ENCODE data around the gene FRRS1. TPM values are rescaled to one million over a fixed set of nuclear protein-coding genes. Genes with fewer than 3 reads are reported as not detected.

Gene FRRS1
- total RNA-seq, 6 experiments from 2014 or later, result 0.22 to 1.1 (median 0.41) TPM

- Mint-ChIP-seq H3K4me3 (no peak overlapping the region), H3K4me1 (ENCODE audit: low read depth) (peaks cover 5% of the 10 kb centered on the region), H3K36me3 (ENCODE audit: low read depth) (no peaks in the 10 kb centered on the region), H3K9me3 (no peaks in the 10 kb centered on the region), H3K27me3 (ENCODE audit: insufficient read depth) (peaks cover 3% of the 10 kb centered on the region; the same call in 1 of the 2 replicates), H3K27ac (no peak overlapping the region)
- DNase-seq, result no peak
- TF ChIP-seq CTCF (IDR thresholded peaks at IDR 0.05), result no peak
These were observed 43.2 kb downstream of the FRRS1 start for GRCh38 chr1:99723251-99723650.

GRCh38 chr1:99717005-99717404 is 49.4 kb downstream of the FRRS1 start:
- Mint-ChIP-seq H3K36me3 (ENCODE audit: low read depth) (no peaks in the 10 kb centered on the region), H3K27ac (no peak overlapping the region), H3K9me3 (no peaks in the 10 kb centered on the region), H3K4me3 (no peak overlapping the region), H3K4me1 (ENCODE audit: low read depth) (no peaks in the 10 kb centered on the region), H3K27me3 (ENCODE audit: insufficient read depth) (peaks cover 2% of the 10 kb centered on the region; the same call in 1 of the 2 replicates)
- TF ChIP-seq CTCF (IDR thresholded peaks at IDR 0.05), result no peak
- DNase-seq, result no peak

- TF ChIP-seq CTCF (IDR thresholded peaks at IDR 0.05), result no peak
- Mint-ChIP-seq H3K27me3 (ENCODE audit: insufficient read depth) (peaks cover 2% of the 10 kb centered on the region; the same call in 1 of the 2 replicates), H3K4me3 (no peak overlapping the region), H3K27ac (no peak overlapping the region), H3K4me1 (ENCODE audit: low read depth) (no peaks in the 10 kb centered on the region), H3K9me3 (no peaks in the 10 kb centered on the region), H3K36me3 (ENCODE audit: low read depth) (no peaks in the 10 kb centered on the region)
- DNase-seq, result no peak
These were observed 53.4 kb downstream of the FRRS1 start for GRCh38 chr1:99713006-99713405.

GRCh38 chr1:99710994-99711393 is 55.4 kb downstream of the FRRS1 start:
- no peaks in the 10 kb centered on the region for H3K4me1 Mint-ChIP-seq (ENCODE audit: low read depth)
- no peak for DNase-seq
- no peak overlapping the region for H3K4me3 Mint-ChIP-seq
- H3K9me3 Mint-ChIP-seq, result no peaks in the 10 kb centered on the region
- H3K27me3 Mint-ChIP-seq (ENCODE audit: insufficient read depth), result peaks cover 2% of the 10 kb centered on the region; the same call in 1 of the 2 replicates
- no peak overlapping the region for H3K27ac Mint-ChIP-seq
- no peak for TF ChIP-seq CTCF (IDR thresholded peaks at IDR 0.05)
- H3K36me3 Mint-ChIP-seq (ENCODE audit: low read depth), result no peaks in the 10 kb centered on the region

- Mint-ChIP-seq H3K4me3 (no peak overlapping the region), H3K27me3 (ENCODE audit: insufficient read depth) (no peaks in the 10 kb centered on the region), H3K4me1 (ENCODE audit: low read depth) (no peaks in the 10 kb centered on the region), H3K27ac (no peak overlapping the region), H3K9me3 (no peaks in the 10 kb centered on the region), H3K36me3 (ENCODE audit: low read depth) (no peaks in the 10 kb centered on the region)
- TF ChIP-seq CTCF (IDR thresholded peaks at IDR 0.05), result peak; percentile 98
- peak; percentile 49 for DNase-seq
These were observed 58.8 kb downstream of the FRRS1 start for GRCh38 chr1:99707535-99708142.
